ENCODE results near the gene ADCY7.

Gene ADCY7

GRCh38 chr16:50269061-50269705 lies 2.8 kb downstream of the ADCY7 start:
- DNase-seq: no peak

DNA sequence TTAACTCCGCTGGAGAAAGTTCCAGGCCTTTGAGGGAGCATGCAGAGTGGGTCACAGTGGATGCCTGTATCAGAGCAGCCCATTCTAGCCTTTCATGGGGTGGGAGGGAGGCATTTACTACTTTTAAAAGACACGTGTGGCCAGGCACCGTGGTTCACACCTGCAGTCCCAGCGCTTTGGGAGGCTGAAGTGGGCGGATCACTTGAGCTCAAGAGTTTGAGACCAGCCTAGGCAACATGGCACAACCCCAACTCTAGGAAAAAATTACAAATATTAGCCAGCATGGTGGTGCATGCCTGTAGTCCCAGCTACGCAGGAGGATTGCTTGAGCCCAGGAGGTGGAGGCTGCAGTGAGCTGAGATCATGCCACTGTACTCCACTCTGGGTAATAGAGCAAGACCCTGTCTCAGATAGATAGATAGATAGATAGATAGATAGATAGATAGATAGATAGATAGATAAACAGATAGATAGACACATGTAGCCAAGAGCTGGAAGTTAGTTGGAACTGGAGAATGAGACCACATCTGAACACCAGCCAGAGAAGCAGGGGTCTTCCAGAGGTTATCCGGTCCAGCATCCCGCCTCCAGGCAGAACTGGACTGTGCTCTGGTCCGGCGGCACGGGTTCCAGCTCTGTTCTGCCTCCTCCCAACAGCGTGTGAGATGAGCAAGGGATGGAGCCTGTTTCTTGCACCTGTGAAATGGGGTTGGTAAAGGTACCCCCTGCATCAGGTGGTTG lies 3.6 kb downstream of the ADCY7 start:
- no peak for DNase-seq

DNA sequence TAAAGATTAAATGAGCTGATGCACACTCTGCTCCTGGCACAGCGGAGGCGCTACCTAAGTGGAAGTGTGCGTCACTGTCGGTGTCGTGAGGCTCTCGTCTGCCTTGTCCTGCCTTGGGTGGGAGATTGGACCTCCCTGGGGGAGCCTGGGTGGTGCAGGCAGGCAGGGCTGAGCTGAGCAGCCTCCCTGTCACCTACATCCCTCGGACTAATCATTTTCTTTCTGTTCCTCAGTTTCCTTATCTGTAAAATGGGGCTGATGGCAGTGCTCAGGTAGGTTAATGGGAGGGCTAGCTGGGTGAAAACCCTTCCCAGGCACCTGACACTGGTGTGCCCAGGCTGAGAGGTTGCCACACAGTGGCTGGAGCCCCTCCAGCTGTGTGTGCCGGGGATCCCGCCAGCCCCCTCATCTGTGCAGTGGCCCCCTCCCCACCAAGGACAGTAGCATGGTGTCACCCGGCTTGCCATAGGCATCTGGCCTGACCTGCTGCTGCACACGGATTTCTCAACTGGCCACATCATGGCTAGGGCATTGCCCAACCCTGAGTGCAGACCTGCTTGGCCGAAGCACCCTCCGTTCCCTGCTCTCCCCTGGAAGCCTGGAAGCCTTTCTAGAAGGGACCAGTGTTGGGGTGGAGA lies 4.3 kb downstream of the ADCY7 start:
- DNase-seq: no peak

- no peak for DNase-seq
Measured at GRCh38 chr16:50271148-50272041, 5.0 kb downstream of the ADCY7 start.

DNA sequence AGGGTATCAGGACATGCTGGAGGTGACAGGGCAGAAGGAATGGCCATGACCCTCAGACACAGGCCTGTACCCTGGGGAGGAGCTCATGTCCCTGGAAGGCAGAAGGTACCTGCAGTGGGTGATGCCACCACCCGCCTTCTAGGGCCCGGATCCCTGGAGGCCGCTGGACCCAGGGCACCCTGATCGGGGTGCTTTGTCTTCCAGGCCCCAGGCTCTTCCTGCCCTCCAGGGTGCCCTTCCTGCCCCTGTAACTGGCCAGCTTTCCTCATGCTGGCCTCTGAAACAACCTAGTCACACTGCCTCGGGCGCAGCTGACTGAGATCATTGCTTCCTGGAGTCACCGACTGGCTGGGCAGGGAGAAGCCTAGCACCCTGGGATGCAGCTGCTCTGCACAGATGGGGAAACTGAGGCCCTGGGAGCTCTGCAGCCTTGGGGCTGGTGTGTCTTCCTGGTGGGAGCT lies 5.8 kb downstream of the ADCY7 start:
- DNase-seq: no peak

DNA sequence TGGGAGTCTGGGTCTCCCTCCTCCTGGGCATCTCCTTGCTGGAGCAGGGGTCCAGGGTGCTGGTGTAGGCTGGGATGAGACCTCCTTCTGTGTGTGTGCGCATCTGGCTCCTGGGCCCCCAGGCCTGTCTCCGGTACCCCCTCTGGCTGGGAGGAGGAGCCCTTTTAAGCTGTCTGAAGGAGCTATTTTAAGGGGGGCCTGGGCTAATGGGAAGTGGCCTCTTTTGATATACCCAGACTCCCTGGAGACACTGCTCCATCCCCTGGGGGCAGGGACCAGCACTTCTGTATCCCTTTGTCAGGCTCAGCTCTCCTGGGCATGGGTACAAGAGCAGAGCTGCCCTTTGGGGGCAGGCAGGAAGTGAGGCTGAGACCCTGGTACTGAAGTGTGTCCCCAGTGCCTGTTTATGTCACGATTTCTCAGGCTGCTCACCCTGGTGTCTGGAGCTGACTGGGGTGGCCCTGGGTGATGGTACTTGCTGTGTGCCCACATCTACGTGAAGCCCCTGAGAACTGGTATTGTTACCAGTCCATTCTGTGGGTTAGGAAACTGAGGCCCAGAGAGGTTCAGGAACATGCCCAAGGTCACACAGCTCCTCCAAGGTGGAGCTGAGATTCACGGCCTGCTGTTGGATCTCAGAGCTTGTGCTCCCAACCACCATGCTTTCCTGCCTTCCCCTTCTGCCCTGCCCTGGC lies 6.5 kb downstream of the ADCY7 start:
- DNase-seq: no peak

DNA sequence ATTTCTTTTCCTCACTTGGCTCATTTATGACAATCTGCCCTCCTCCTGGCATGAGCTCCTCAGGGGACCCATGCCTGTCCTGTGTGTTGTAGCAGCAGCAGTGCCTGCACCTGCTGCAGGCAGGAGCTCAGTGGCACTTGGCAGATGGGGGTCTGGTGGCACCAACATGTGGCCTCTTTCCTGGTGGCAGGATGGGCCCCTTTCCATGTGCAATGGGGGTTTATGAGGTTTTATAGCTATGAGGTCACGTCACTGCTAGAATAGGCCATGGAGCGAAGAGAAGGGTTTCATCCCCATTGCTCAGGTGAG lies 7.0 kb downstream of the ADCY7 start:
- DNase-seq: no peak

DNA sequence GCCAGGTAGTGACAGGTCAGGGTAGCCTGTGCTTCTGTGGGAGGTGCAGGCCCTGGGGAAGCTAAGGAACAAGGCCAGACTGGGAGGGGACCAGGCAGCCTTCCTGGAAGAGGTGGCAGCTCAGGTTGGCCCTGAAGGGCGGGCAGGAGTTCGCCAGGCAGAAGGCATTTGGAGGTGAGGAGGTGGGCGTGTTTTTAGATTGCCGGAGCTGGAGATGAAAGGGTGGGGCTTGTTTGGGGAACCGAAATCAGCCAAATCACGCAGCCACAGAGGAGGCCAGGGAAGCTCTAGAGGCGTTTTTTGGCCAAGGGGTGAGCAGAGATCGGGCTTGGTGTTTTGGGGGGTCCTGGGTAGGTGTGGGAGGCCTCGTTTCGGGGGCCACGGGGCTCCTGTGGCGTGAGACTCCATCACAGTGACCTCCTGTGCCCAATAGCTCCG lies 7.6 kb downstream of the ADCY7 start:
- DNase-seq: no peak

DNA sequence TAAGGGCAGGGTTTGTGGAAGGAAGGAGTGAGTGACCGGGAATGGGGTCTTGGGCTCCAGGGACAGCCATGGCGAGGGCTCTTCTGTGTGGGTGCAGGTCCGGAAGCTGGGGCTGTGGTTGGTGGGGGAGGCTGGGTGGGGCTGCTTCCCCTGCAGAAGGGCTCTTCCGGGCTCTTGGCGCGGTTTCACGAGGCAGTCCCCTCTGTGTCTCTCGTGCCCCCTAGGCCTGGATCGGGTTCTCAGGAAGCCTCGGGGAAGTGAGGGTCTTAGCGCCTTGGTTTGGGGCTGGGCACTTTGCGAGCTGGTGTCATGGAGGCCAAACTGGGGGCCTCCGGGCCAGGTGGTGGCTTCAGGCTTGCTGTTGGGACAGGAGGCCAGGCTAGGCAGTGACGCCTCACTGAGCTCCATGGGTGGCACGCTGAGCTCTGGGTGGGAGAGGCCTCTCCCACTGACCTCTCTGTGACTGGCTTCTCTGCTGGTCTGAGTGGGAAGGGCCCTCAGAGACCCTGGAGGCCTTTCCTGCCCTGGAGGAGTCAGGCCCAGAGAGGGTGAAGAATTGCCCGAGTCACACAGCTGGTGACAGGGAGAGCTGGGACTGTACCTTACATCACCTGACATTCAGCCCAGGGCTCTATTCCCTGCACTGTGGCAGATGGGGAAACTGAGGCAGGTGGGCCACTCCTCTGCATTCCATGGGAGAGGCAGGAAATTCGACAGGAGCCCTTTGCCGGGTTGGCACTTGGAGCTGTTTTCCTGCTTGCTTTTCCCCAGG lies 8.2 kb downstream of the ADCY7 start:
- DNase-seq: no peak

DNA sequence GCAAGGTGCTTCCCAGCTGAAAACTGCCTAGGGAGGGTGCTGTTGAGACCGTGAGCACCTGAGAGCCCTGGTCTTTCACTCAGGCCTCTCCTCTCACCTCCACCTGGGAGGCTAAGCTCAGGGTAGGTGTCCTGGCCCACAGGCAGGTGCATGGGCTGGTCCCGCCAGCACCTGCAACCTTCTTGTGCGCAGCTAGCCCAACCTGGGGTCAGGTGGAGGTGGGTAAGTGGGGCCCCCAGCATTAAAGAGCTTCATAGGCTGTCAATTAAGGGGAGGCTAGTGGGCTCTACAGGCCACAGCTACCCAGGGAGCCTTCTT lies 8.7 kb downstream of the ADCY7 start:
- DNase-seq: no peak

- DNase-seq: no peak
Measured at GRCh38 chr16:50275428-50276325, 9.3 kb downstream of the ADCY7 start.

- no peak for DNase-seq
Measured at GRCh38 chr16:50276326-50276640, 9.9 kb downstream of the ADCY7 start.

GRCh38 chr16:50276801-50277555 lies 10.6 kb downstream of the ADCY7 start:
- no peak for DNase-seq

GRCh38 chr16:50278251-50278650 lies 11.9 kb downstream of the ADCY7 start:
- DNase-seq: no peak

GRCh38 chr16:50279504-50279865 lies 13.1 kb downstream of the ADCY7 start:
- DNase-seq: no peak

DNA sequence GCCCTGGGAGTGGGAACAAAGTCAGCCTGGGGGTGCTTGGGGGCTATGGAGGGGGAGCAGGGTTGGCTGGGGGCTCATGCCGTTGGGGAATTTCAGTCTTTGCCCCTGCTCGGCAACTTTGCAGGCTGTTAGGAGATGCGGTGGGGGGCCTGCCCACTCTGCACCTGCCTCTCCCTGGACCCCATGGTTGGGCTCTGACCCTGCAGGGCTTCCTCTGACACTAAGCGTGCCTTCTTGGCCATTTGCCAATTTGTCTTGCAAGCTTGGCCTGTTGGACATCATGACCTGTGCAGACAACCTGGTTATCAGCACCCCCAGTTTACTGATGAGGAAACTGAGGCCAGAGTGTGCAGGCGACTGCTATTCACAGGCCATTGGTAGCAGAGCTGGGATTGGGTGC lies 14.6 kb downstream of the ADCY7 start:
- no peak for DNase-seq

- DNase-seq: no peak
Measured at GRCh38 chr16:50281391-50282009, 15.1 kb downstream of the ADCY7 start.

DNA sequence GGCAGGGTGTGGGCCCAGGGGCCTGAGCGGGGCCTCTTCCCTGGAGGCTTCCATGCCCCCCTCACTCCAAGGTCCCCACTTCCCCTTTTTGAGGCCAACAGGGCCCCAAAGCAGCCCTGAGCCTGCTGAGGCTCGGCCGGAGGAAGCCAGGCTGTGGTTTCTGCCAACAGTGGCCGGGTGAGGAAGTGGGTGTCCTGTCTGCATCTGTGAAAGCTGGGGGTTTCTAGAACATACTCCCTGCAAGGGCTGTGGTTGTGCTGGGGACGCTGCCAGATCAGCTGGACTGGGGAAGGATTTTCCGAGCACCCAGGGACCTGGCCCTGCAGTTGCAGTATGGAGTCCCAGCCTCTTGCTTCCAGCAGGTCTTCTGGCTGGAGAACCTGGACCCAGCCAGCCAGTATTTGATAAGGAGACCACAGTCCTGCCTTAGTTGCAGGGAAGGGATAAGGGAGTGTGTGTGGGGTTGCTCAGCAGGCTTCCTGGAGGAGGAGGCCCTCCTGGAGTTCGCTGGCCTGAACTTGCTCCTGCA lies 15.7 kb downstream of the ADCY7 start:
- DNase-seq: no peak

- DNase-seq: no peak
Measured at GRCh38 chr16:50282955-50283631, 16.7 kb downstream of the ADCY7 start.

All from NCI-H1436 treated with DMSO at 0.1 percent for 48 hours (cell line).